ENCODE measurements around the gene ISM2.
"Not testable (repeated sequence)": the region's sequence is repeated elsewhere in the genome, so short reads cannot be mapped to it uniquely, and the experiment has no call there.

The ISM2 gene

DNA sequence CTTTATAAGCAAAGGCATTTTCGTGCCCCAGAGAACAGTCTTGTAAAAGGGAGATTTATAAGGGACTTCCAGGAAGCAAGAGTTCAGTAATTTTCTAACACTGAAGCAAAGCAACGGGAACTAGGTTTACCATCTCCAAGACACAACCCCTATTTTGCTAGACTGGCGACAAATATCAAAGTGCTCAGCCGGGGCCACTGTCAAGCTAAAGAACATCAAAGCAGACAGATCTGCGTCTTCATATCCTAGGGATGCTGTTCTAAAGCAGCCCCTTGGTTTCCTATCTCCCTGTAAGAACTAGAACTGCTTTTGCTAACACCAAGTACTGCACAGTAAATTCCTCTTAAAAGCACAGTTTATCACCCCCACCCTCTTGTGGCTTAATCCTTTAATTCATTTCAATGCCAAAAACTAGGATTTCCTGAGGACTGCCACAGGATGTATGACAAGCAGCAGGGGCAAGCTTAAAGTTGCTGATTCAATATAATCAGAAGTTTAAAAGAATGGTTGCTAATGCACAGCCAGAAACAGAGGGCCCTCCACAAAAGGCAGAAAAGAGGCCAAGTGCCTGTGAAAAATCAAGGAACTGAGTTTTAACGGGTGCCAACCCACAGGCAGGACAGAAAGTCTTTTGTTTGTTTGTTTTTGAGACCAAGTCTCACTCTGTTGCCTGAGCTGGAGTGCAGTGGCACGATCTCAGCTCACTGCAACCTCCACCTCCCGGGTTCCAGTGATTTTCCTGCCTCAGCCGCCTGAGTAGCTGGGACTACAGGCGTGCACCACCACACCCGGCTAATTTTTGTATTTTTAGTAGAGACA lies 44.0 kb upstream of the ISM2 start:
- no peak overlapping the region for H3K4me3 ChIP-seq (replicated peaks; ENCODE audit: low read depth, low read length)
- DNase-seq (ENCODE audit: extremely low read depth, low read depth), result no peak
- TF ChIP-seq CTCF (IDR thresholded peaks at IDR 0.05; ENCODE audit: low read depth, low read length, missing control alignments), result no peak

- DNase-seq (ENCODE audit: extremely low read depth, low read depth), result no peak
- H3K4me3 ChIP-seq (replicated peaks; ENCODE audit: low read depth, low read length), result no peak overlapping the region
- TF ChIP-seq CTCF (IDR thresholded peaks at IDR 0.05; ENCODE audit: low read depth, low read length, missing control alignments), result no peak
These were observed 43.3 kb upstream of the ISM2 start for GRCh38 chr14:77541905-77542304.

- H3K4me3 ChIP-seq (replicated peaks; ENCODE audit: low read depth, low read length); DNase-seq (ENCODE audit: extremely low read depth, low read depth): not testable (repeated sequence)
These were observed 38.3 kb upstream of the ISM2 start for GRCh38 chr14:77536951-77537350.

DNA sequence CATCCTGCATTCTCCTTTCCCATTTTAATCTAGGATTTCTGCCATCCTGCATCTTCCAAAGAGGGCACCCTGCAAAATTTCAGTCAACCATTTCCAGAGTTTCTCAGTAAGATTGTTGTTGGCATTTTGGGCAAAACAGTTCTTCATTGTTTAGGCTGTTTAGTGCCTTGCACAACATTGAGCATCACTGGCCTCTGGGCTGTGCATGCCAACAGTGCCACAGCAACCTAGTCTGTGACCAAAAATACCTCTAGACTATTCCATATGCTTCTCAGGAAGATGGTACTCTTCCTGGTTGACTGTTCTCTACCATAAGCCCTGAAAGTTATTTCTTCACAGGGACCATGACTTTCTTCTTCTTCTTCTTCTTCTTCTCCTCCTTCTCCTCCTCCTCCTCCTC lies 32.5 kb upstream of the ISM2 start:
- TF ChIP-seq CTCF (IDR thresholded peaks at IDR 0.05; ENCODE audit: low read depth, low read length, missing control alignments), result no peak
- H3K4me3 ChIP-seq (replicated peaks; ENCODE audit: low read depth, low read length), result no peak overlapping the region
- no peak for DNase-seq (ENCODE audit: extremely low read depth, low read depth)

- no peak for TF ChIP-seq CTCF (IDR thresholded peaks at IDR 0.05; ENCODE audit: low read depth, low read length, missing control alignments)
- no peak overlapping the region for H3K4me3 ChIP-seq (replicated peaks; ENCODE audit: low read depth, low read length)
- no peak for DNase-seq (ENCODE audit: extremely low read depth, low read depth)
These were observed 31.3 kb upstream of the ISM2 start for GRCh38 chr14:77529963-77530362.

GRCh38 chr14:77529213-77529612 lies 30.6 kb upstream of the ISM2 start:
- no peak for TF ChIP-seq CTCF (IDR thresholded peaks at IDR 0.05; ENCODE audit: low read depth, low read length, missing control alignments)
- no peak for DNase-seq (ENCODE audit: extremely low read depth, low read depth)
- no peak overlapping the region for H3K4me3 ChIP-seq (replicated peaks; ENCODE audit: low read depth, low read length)

DNA sequence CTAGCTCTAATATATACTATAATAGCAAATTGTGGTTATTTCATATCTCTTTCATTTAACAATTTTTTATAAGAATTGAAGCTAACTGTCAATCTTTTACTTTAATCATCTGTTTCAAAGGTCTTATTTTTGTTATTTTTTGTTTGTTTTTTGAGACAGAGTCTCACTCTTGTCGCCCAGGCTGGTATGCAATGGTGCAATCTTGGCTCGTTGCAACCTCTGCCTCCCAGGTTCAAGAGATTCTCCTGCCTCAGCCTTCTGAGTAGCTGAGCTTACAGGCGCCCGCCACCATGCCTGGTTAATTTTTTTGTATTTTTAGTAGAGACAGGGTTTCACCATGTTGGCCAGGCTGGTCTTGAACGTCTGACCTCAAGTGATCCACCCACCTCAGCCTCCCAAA lies 30.1 kb upstream of the ISM2 start:
- not testable (repeated sequence) for DNase-seq (ENCODE audit: extremely low read depth, low read depth)

GRCh38 chr14:77526266-77526665 lies 27.6 kb upstream of the ISM2 start:
- no peak for DNase-seq (ENCODE audit: extremely low read depth, low read depth)
- no peak overlapping the region for H3K4me3 ChIP-seq (replicated peaks; ENCODE audit: low read depth, low read length)
- TF ChIP-seq CTCF (IDR thresholded peaks at IDR 0.05; ENCODE audit: low read depth, low read length, missing control alignments), result no peak

More for the DNA sequence above, 30.1 kb upstream of the ISM2 start:
- H3K4me3 ChIP-seq (replicated peaks; ENCODE audit: low read depth, low read length), result not testable (repeated sequence)

Data from HFF-Myc (cell line).